ENCODE data around the gene CCR7. TPM values are rescaled to one million over a fixed set of nuclear protein-coding genes. Genes with fewer than 3 reads are reported as not detected.

Gene CCR7
- total RNA-seq, 1 experiment from 2014 or later, result 0.30 TPM

DNA sequence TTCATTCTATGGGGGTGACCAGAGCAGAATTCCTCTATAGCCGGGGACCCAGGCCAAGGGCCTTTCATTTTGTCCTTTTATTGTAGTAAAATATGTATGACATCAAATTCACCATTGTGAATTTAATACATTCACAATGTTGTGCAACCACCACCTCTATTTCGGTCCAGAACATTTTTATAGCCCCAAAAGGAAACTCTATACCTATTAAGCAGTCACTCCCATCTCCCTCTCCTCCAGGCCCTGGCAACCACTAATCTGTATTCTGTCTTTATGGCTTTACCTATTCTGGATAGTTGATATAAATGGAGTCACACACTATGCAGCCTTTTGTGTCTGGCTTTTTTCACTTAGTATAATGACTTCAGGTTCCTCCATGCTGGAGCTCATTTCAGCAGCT, 54.1 kb downstream of the CCR7 start:
- Histone ChIP-seq H3K4me3 (ENCODE audit: low read depth, low read length, poor library complexity, severe bottlenecking) (no peak overlapping the region), H3K9me3 (ENCODE audit: low read depth, low read length, poor library complexity, severe bottlenecking) (no peaks in the 10 kb centered on the region), H3K4me1 (ENCODE audit: insufficient read depth, low read length, poor library complexity, severe bottlenecking) (no peaks in the 10 kb centered on the region), H3K27ac (ENCODE audit: low read depth, low read length, poor library complexity, severe bottlenecking) (no peak overlapping the region), H3K27me3 (replicated peaks; ENCODE audit: insufficient read depth, low read depth, low read length, poor library complexity) (no peaks in the 10 kb centered on the region), H3K36me3 (ENCODE audit: insufficient read depth, low read length, poor library complexity, severe bottlenecking) (no peaks in the 10 kb centered on the region)
- CTCF ChIA-PET, result no interaction called here
- TF ChIP-seq, protein P1, sequence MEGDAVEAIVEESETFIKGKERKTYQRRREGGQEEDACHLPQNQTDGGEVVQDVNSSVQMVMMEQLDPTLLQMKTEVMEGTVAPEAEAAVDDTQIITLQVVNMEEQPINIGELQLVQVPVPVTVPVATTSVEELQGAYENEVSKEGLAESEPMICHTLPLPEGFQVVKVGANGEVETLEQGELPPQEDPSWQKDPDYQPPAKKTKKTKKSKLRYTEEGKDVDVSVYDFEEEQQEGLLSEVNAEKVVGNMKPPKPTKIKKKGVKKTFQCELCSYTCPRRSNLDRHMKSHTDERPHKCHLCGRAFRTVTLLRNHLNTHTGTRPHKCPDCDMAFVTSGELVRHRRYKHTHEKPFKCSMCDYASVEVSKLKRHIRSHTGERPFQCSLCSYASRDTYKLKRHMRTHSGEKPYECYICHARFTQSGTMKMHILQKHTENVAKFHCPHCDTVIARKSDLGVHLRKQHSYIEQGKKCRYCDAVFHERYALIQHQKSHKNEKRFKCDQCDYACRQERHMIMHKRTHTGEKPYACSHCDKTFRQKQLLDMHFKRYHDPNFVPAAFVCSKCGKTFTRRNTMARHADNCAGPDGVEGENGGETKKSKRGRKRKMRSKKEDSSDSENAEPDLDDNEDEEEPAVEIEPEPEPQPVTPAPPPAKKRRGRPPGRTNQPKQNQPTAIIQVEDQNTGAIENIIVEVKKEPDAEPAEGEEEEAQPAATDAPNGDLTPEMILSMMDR (conservative IDR thresholded peaks at IDR 0.05; ENCODE audit: low read depth, low read length), result no peak
- TF ChIP-seq EZH2 (IDR thresholded peaks at IDR 0.05; ENCODE audit: borderline replicate concordance, low read depth, low read length, poor library complexity, severe bottlenecking), result no peak
- intact Hi-C loops (cut with micrococcal nuclease; ENCODE audit: unreplicated experiment), result no loop called here
- POLR2A ChIA-PET (ENCODE audit: low non-redundant PET), result no interaction called here
- no peak for DNase-seq (ENCODE audit: low spot score)
- BruUV-seq (replicated peaks), result no TSS peak

DNA sequence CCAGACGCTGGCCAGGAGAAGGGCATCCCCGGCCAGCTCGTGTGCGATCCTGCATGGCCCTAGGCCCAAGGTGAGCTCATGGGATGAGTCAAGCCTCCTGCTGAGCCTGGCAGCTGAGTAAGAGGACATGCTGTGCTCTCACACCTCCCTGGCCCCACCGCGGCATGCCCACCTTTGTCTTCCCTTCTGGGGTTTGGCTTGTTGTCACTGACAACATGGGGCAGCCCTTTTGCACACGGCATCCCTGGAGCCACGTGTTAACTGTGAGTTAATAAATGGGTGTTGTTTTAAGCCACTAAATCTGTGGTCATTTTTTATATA, 55.0 kb downstream of the CCR7 start:
- POLR2A ChIA-PET (ENCODE audit: low non-redundant PET), result no interaction called here
- no TSS peak for BruUV-seq (replicated peaks)
- intact Hi-C loops (cut with micrococcal nuclease; ENCODE audit: unreplicated experiment), result no loop called here
- Histone ChIP-seq H3K27ac (ENCODE audit: low read depth, low read length, poor library complexity, severe bottlenecking) (no peak overlapping the region), H3K9me3 (ENCODE audit: low read depth, low read length, poor library complexity, severe bottlenecking) (no peaks in the 10 kb centered on the region), H3K4me1 (ENCODE audit: insufficient read depth, low read length, poor library complexity, severe bottlenecking) (no peaks in the 10 kb centered on the region), H3K36me3 (ENCODE audit: insufficient read depth, low read length, poor library complexity, severe bottlenecking) (no peaks in the 10 kb centered on the region), H3K4me3 (ENCODE audit: low read depth, low read length, poor library complexity, severe bottlenecking) (no peak overlapping the region), H3K27me3 (replicated peaks; ENCODE audit: insufficient read depth, low read depth, low read length, poor library complexity) (no peaks in the 10 kb centered on the region)
- no peak for DNase-seq (ENCODE audit: low spot score)
- CTCF ChIA-PET, result no interaction called here
- TF ChIP-seq EZH2 (IDR thresholded peaks at IDR 0.05; ENCODE audit: borderline replicate concordance, low read depth, low read length, poor library complexity, severe bottlenecking), result no peak
- TF ChIP-seq, protein P1 (conservative IDR thresholded peaks at IDR 0.05; ENCODE audit: low read depth, low read length), result no peak

DNA sequence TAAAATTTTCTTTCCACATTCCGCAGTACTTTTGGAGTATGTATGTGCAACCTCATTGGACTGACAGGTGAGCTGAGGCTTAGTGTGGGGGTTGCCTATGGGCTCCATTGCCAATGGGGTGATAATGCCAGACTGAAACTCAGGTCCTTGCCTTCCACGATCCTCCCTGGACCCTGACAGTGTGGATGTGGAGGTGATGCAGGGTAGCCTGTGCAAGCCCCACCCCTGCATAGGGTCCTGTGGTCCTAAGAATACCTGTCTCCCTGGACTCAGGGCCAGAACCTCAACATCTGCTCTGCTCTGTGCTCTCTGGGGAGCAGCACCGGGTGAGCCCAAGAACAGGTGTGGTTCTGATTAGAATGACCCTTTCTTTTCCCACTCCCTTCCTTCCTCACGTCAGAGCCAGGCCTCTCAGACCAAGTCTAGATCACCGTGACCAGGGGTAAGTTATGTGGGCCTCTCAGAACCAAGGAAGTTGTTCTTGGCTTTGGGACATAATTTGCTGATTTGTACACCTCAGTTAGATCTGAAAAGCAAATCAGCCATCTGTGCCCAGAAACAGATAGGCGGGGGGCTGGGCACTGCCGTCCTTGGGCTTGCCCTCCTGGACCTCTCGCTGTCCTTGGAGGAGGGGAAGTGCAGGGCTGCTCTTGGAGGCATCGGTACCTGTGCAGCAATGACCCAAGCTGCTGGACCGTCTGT, 55.5 kb downstream of the CCR7 start:
- DNase-seq (ENCODE audit: low spot score), result no peak
- Histone ChIP-seq H3K9me3 (ENCODE audit: low read depth, low read length, poor library complexity, severe bottlenecking) (no peaks in the 10 kb centered on the region), H3K27ac (ENCODE audit: low read depth, low read length, poor library complexity, severe bottlenecking) (no peak overlapping the region), H3K4me1 (ENCODE audit: insufficient read depth, low read length, poor library complexity, severe bottlenecking) (no peaks in the 10 kb centered on the region), H3K36me3 (ENCODE audit: insufficient read depth, low read length, poor library complexity, severe bottlenecking) (no peaks in the 10 kb centered on the region), H3K27me3 (replicated peaks; ENCODE audit: insufficient read depth, low read depth, low read length, poor library complexity) (no peaks in the 10 kb centered on the region), H3K4me3 (ENCODE audit: low read depth, low read length, poor library complexity, severe bottlenecking) (no peak overlapping the region)
- CTCF ChIA-PET, result no interaction called here
- intact Hi-C loops (cut with micrococcal nuclease; ENCODE audit: unreplicated experiment), result no loop called here
- TF ChIP-seq, protein P1 (conservative IDR thresholded peaks at IDR 0.05; ENCODE audit: low read depth, low read length), result no peak
- no TSS peak for BruUV-seq (replicated peaks)
- POLR2A ChIA-PET (ENCODE audit: low non-redundant PET), result no interaction called here
